Measurements from ENCODE around the gene MPC1.

Gene MPC1

GRCh38 chr6:166418691-166419143 lies 36.0 kb upstream of the MPC1 start:
- H3K27me3 ChIP-seq (ENCODE audit: control insufficient read depth in 2 of 2, insufficient read depth in 2 of 2, low read length in 2 of 2), result no peaks in the 10 kb centered on the region
- H3K9me3 ChIP-seq (ENCODE audit: control insufficient read depth in 2 of 2, low read length in 2 of 2), result no peaks in the 10 kb centered on the region
- no peak overlapping the region for H3K27ac ChIP-seq (ENCODE audit: low read depth in 2 of 2, low read length in 2 of 2)
- no peaks in the 10 kb centered on the region for H3K4me1 ChIP-seq (ENCODE audit: control insufficient read depth in 2 of 2, insufficient read depth in 2 of 2, low read length in 2 of 2)
- H3K9ac ChIP-seq (ENCODE audit: low read depth in 1 of 2, low read length in 2 of 2), result no peak overlapping the region
- H3K36me3 ChIP-seq (ENCODE audit: control insufficient read depth in 2 of 2, insufficient read depth in 2 of 2, low read length in 2 of 2), result no peaks in the 10 kb centered on the region
- no peak overlapping the region for H3K4me3 ChIP-seq (ENCODE audit: low read length in 2 of 2)

GRCh38 chr6:166417285-166417691 lies 34.5 kb upstream of the MPC1 start:
- Histone ChIP-seq H3K27me3 (ENCODE audit: control insufficient read depth in 2 of 2, insufficient read depth in 2 of 2, low read length in 2 of 2) (no peaks in the 10 kb centered on the region), H3K4me1 (ENCODE audit: control insufficient read depth in 2 of 2, insufficient read depth in 2 of 2, low read length in 2 of 2) (no peaks in the 10 kb centered on the region), H3K9ac (ENCODE audit: low read depth in 1 of 2, low read length in 2 of 2) (no peak overlapping the region), H3K27ac (ENCODE audit: low read depth in 2 of 2, low read length in 2 of 2) (peak overlapping the region in 1 of 2 donors; percentile 26), H3K36me3 (ENCODE audit: control insufficient read depth in 2 of 2, insufficient read depth in 2 of 2, low read length in 2 of 2) (peaks cover 0 to 2% of the 10 kb centered on the region in 2 donors), H3K4me3 (ENCODE audit: low read length in 2 of 2) (no peak overlapping the region), H3K9me3 (ENCODE audit: control insufficient read depth in 2 of 2, low read length in 2 of 2) (no peaks in the 10 kb centered on the region)

GRCh38 chr6:166415833-166416347 lies 33.1 kb upstream of the MPC1 start:
- H3K9me3 ChIP-seq (ENCODE audit: control insufficient read depth in 2 of 2, low read length in 2 of 2), result no peaks in the 10 kb centered on the region
- H3K27me3 ChIP-seq (ENCODE audit: control insufficient read depth in 2 of 2, insufficient read depth in 2 of 2, low read length in 2 of 2), result no peaks in the 10 kb centered on the region
- H3K4me3 ChIP-seq (ENCODE audit: low read length in 2 of 2), result no peak overlapping the region
- no peak overlapping the region for H3K9ac ChIP-seq (ENCODE audit: low read depth in 1 of 2, low read length in 2 of 2)
- H3K27ac ChIP-seq (ENCODE audit: low read depth in 2 of 2, low read length in 2 of 2), result peak overlapping the region in 1 of 2 donors; percentile 35
- H3K4me1 ChIP-seq (ENCODE audit: control insufficient read depth in 2 of 2, insufficient read depth in 2 of 2, low read length in 2 of 2), result no peaks in the 10 kb centered on the region
- H3K36me3 ChIP-seq (ENCODE audit: control insufficient read depth in 2 of 2, insufficient read depth in 2 of 2, low read length in 2 of 2), result peaks cover 0 to 2% of the 10 kb centered on the region in 2 donors

- no peak overlapping the region for H3K9ac ChIP-seq (ENCODE audit: low read depth in 1 of 2, low read length in 2 of 2)
- H3K36me3 ChIP-seq (ENCODE audit: control insufficient read depth in 2 of 2, insufficient read depth in 2 of 2, low read length in 2 of 2), result peaks cover 0 to 2% of the 10 kb centered on the region in 2 donors
- no peaks in the 10 kb centered on the region for H3K9me3 ChIP-seq (ENCODE audit: control insufficient read depth in 2 of 2, low read length in 2 of 2)
- H3K27ac ChIP-seq (ENCODE audit: low read depth in 2 of 2, low read length in 2 of 2), result peak overlapping the region in 1 of 2 donors; percentile 35
- no peaks in the 10 kb centered on the region for H3K4me1 ChIP-seq (ENCODE audit: control insufficient read depth in 2 of 2, insufficient read depth in 2 of 2, low read length in 2 of 2)
- no peaks in the 10 kb centered on the region for H3K27me3 ChIP-seq (ENCODE audit: control insufficient read depth in 2 of 2, insufficient read depth in 2 of 2, low read length in 2 of 2)
- no peak overlapping the region for H3K4me3 ChIP-seq (ENCODE audit: low read length in 2 of 2)
Measured at GRCh38 chr6:166415306-166415705, 32.6 kb upstream of the MPC1 start.

GRCh38 chr6:166413491-166413951 lies 30.8 kb upstream of the MPC1 start:
- peaks cover 0 to 2% of the 10 kb centered on the region in 2 donors for H3K36me3 ChIP-seq (ENCODE audit: control insufficient read depth in 2 of 2, insufficient read depth in 2 of 2, low read length in 2 of 2)

GRCh38 chr6:166412911-166413384 lies 30.2 kb upstream of the MPC1 start:
- peaks cover 0 to 2% of the 10 kb centered on the region in 2 donors for H3K36me3 ChIP-seq (ENCODE audit: control insufficient read depth in 2 of 2, insufficient read depth in 2 of 2, low read length in 2 of 2)
- H3K4me1 ChIP-seq (ENCODE audit: control insufficient read depth in 2 of 2, insufficient read depth in 2 of 2, low read length in 2 of 2), result no peaks in the 10 kb centered on the region
- H3K27me3 ChIP-seq (ENCODE audit: control insufficient read depth in 2 of 2, insufficient read depth in 2 of 2, low read length in 2 of 2), result no peaks in the 10 kb centered on the region
- no peak overlapping the region for H3K4me3 ChIP-seq (ENCODE audit: low read length in 2 of 2)
- H3K9ac ChIP-seq (ENCODE audit: low read depth in 1 of 2, low read length in 2 of 2), result no peak overlapping the region
- no peak overlapping the region for H3K27ac ChIP-seq (ENCODE audit: low read depth in 2 of 2, low read length in 2 of 2)
- no peaks in the 10 kb centered on the region for H3K9me3 ChIP-seq (ENCODE audit: control insufficient read depth in 2 of 2, low read length in 2 of 2)

More at GRCh38 chr6:166413491-166413951, 30.8 kb upstream of the MPC1 start:
- no peaks in the 10 kb centered on the region for H3K4me1 ChIP-seq (ENCODE audit: control insufficient read depth in 2 of 2, insufficient read depth in 2 of 2, low read length in 2 of 2)
- no peak overlapping the region for H3K27ac ChIP-seq (ENCODE audit: low read depth in 2 of 2, low read length in 2 of 2)
- no peaks in the 10 kb centered on the region for H3K9me3 ChIP-seq (ENCODE audit: control insufficient read depth in 2 of 2, low read length in 2 of 2)
- H3K27me3 ChIP-seq (ENCODE audit: control insufficient read depth in 2 of 2, insufficient read depth in 2 of 2, low read length in 2 of 2), result no peaks in the 10 kb centered on the region
- H3K9ac ChIP-seq (ENCODE audit: low read depth in 1 of 2, low read length in 2 of 2), result no peak overlapping the region
- no peak overlapping the region for H3K4me3 ChIP-seq (ENCODE audit: low read length in 2 of 2)

- no peaks in the 10 kb centered on the region for H3K27me3 ChIP-seq (ENCODE audit: control insufficient read depth in 2 of 2, insufficient read depth in 2 of 2, low read length in 2 of 2)
- H3K9ac ChIP-seq (ENCODE audit: low read depth in 1 of 2, low read length in 2 of 2), result no peak overlapping the region
- H3K9me3 ChIP-seq (ENCODE audit: control insufficient read depth in 2 of 2, low read length in 2 of 2), result no peaks in the 10 kb centered on the region
- peaks cover 0 to 2% of the 10 kb centered on the region in 2 donors for H3K36me3 ChIP-seq (ENCODE audit: control insufficient read depth in 2 of 2, insufficient read depth in 2 of 2, low read length in 2 of 2)
- no peak overlapping the region for H3K4me3 ChIP-seq (ENCODE audit: low read length in 2 of 2)
- no peaks in the 10 kb centered on the region for H3K4me1 ChIP-seq (ENCODE audit: control insufficient read depth in 2 of 2, insufficient read depth in 2 of 2, low read length in 2 of 2)
- H3K27ac ChIP-seq (ENCODE audit: low read depth in 2 of 2, low read length in 2 of 2), result no peak overlapping the region
Measured at GRCh38 chr6:166412156-166412910, 29.6 kb upstream of the MPC1 start.

- Histone ChIP-seq H3K4me1 (ENCODE audit: control insufficient read depth in 2 of 2, insufficient read depth in 2 of 2, low read length in 2 of 2) (no peaks in the 10 kb centered on the region), H3K4me3 (ENCODE audit: low read length in 2 of 2) (no peak overlapping the region), H3K27me3 (ENCODE audit: control insufficient read depth in 2 of 2, insufficient read depth in 2 of 2, low read length in 2 of 2) (no peaks in the 10 kb centered on the region), H3K9me3 (ENCODE audit: control insufficient read depth in 2 of 2, low read length in 2 of 2) (no peaks in the 10 kb centered on the region), H3K9ac (ENCODE audit: low read depth in 1 of 2, low read length in 2 of 2) (no peak overlapping the region), H3K36me3 (ENCODE audit: control insufficient read depth in 2 of 2, insufficient read depth in 2 of 2, low read length in 2 of 2) (peaks cover 0 to 2% of the 10 kb centered on the region in 2 donors), H3K27ac (ENCODE audit: low read depth in 2 of 2, low read length in 2 of 2) (peak overlapping the region in 1 of 2 donors; percentile 12)
Measured at GRCh38 chr6:166411721-166412151, 29.0 kb upstream of the MPC1 start.

- no peaks in the 10 kb centered on the region for H3K9me3 ChIP-seq (ENCODE audit: control insufficient read depth in 2 of 2, low read length in 2 of 2)
- H3K27me3 ChIP-seq (ENCODE audit: control insufficient read depth in 2 of 2, insufficient read depth in 2 of 2, low read length in 2 of 2), result no peaks in the 10 kb centered on the region
- H3K4me3 ChIP-seq (ENCODE audit: low read length in 2 of 2), result no peak overlapping the region
- H3K4me1 ChIP-seq (ENCODE audit: control insufficient read depth in 2 of 2, insufficient read depth in 2 of 2, low read length in 2 of 2), result no peaks in the 10 kb centered on the region
- no peak overlapping the region for H3K9ac ChIP-seq (ENCODE audit: low read depth in 1 of 2, low read length in 2 of 2)
- H3K36me3 ChIP-seq (ENCODE audit: control insufficient read depth in 2 of 2, insufficient read depth in 2 of 2, low read length in 2 of 2), result peaks cover 0 to 2% of the 10 kb centered on the region in 2 donors
- H3K27ac ChIP-seq (ENCODE audit: low read depth in 2 of 2, low read length in 2 of 2), result peak overlapping the region in 1 of 2 donors; percentile 12
Measured at GRCh38 chr6:166411271-166411670, 28.5 kb upstream of the MPC1 start.

GRCh38 chr6:166410426-166410935 lies 27.7 kb upstream of the MPC1 start:
- Histone ChIP-seq H3K9ac (ENCODE audit: low read depth in 1 of 2, low read length in 2 of 2) (no peak overlapping the region), H3K36me3 (ENCODE audit: control insufficient read depth in 2 of 2, insufficient read depth in 2 of 2, low read length in 2 of 2) (peaks cover 0 to 2% of the 10 kb centered on the region in 2 donors), H3K27me3 (ENCODE audit: control insufficient read depth in 2 of 2, insufficient read depth in 2 of 2, low read length in 2 of 2) (no peaks in the 10 kb centered on the region), H3K4me3 (ENCODE audit: low read length in 2 of 2) (no peak overlapping the region), H3K9me3 (ENCODE audit: control insufficient read depth in 2 of 2, low read length in 2 of 2) (no peaks in the 10 kb centered on the region), H3K27ac (ENCODE audit: low read depth in 2 of 2, low read length in 2 of 2) (no peak overlapping the region), H3K4me1 (ENCODE audit: control insufficient read depth in 2 of 2, insufficient read depth in 2 of 2, low read length in 2 of 2) (no peaks in the 10 kb centered on the region)

Measured in mucosa of rectum (tissue), 2 donors.